Uterus (tissue), 4 donors: ENCODE measurements around the gene GPX7. TPM values are rescaled to one million over a fixed set of nuclear protein-coding genes. Genes with fewer than 3 reads are reported as not detected.

Experiments used
- DNase-seq, 2 donors: peaks; one replicate each; pipeline ENCODE4 v3.0.0-alpha.2; 2019 to 2020
- H3K27ac ChIP-seq, 2 donors: fragments of 200-600 bp; sonication (generic); 1 replicate in 1 of 2; 2 replicates in 1 of 2; pipeline ENCODE4 v1.5.1; 2016 to 2018
- H3K27me3 ChIP-seq, 2 donors: fragments of 200-600 bp; sonication (generic); one replicate each; pipeline ENCODE4 v1.5.1; 2018 to 2019; ENCODE audit warnings: control low read depth in 1 of 2
- H3K36me3 ChIP-seq, 2 donors: fragments of 200-600 bp; sonication (generic); one replicate each; pipeline ENCODE4 v1.5.1; 2019; ENCODE audit warnings: control low read depth in 1 of 2
- H3K4me1 ChIP-seq, 2 donors: fragments of 200-600 bp; sonication (generic); one replicate each; pipeline ENCODE4 v1.5.1; 2018 to 2019; ENCODE audit warnings: control low read depth in 1 of 2
- H3K4me3 ChIP-seq, 2 donors: fragments of 200-600 bp; sonication (generic); 1 replicate in 1 of 2; 2 replicates in 1 of 2; pipeline ENCODE4 v1.5.1; 2018 to 2019; ENCODE audit warnings: mild to moderate bottlenecking in 1 of 2
- H3K9me3 ChIP-seq, 2 donors: fragments of 200-600 bp; sonication (generic); one replicate each; pipeline ENCODE4 v1.5.1; 2019; ENCODE audit warnings: control low read depth in 1 of 2
- POLR2A ChIP-seq, 2 donors: fragments of 450-650 bp; IDR thresholded peaks; one replicate each; pipeline ENCODE4 v1.6.1; 2016; ENCODE audit warnings: antibody characterized with exemption in 2 of 2, mild to moderate bottlenecking in 1 of 2, moderate library complexity in 1 of 2
- intact Hi-C: fragments of 100-400 bp; cut with DNase I; formaldehyde crosslinking; loops from one replicate; pipeline ENCODE4 v1.15.1; 2023; ENCODE audit warnings: low total_unique reads
- total RNA-seq, 4 donors: library from RNA; depleted of rRNA in 3 of 4; stranded (reverse); fragments of >200 nt in 3 of 4; gene quantifications; one replicate each; pipeline versions ENCODE4 v1.1.0 to v1.2.4, GENCODE V29; 2014 to 2023
- TF ChIP-seq, protein P1 (sequence below), 4 experiments: fragments of 200-600 bp in 2 of 4; fragments of 450-650 bp in 2 of 4; sonication (generic) in 2 of 4; IDR thresholded peaks; one replicate each; pipeline ENCODE4 v1.5.1; 2016 to 2019; ENCODE audit warnings: antibody characterized with exemption in 4 of 4, mild to moderate bottlenecking in 2 of 4, moderate library complexity in 1 of 4
- donor health status: DM: yes; HTN: yes; CAD: no.

The GPX7 gene
- total RNA-seq, 4 donors from 2014 or later, result 1.8 to 125 (median 9.6) TPM

GRCh38 chr1:52554756-52555155 lies 47.4 kb upstream of the GPX7 start:
- H3K4me3 ChIP-seq, result no peak overlapping the region
- DNase-seq, result no peak
- TF ChIP-seq, protein P1, sequence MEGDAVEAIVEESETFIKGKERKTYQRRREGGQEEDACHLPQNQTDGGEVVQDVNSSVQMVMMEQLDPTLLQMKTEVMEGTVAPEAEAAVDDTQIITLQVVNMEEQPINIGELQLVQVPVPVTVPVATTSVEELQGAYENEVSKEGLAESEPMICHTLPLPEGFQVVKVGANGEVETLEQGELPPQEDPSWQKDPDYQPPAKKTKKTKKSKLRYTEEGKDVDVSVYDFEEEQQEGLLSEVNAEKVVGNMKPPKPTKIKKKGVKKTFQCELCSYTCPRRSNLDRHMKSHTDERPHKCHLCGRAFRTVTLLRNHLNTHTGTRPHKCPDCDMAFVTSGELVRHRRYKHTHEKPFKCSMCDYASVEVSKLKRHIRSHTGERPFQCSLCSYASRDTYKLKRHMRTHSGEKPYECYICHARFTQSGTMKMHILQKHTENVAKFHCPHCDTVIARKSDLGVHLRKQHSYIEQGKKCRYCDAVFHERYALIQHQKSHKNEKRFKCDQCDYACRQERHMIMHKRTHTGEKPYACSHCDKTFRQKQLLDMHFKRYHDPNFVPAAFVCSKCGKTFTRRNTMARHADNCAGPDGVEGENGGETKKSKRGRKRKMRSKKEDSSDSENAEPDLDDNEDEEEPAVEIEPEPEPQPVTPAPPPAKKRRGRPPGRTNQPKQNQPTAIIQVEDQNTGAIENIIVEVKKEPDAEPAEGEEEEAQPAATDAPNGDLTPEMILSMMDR (IDR thresholded peaks at IDR 0.05), result no peak
- no peak for TF ChIP-seq POLR2A (IDR thresholded peaks at IDR 0.05)
- intact Hi-C loops, result no loop called here
- no peaks in the 10 kb centered on the region for H3K36me3 ChIP-seq
- no peaks in the 10 kb centered on the region for H3K9me3 ChIP-seq
- peak overlapping the region; percentile 91 to 92 for H3K27ac ChIP-seq
- H3K4me1 ChIP-seq, result no peaks in the 10 kb centered on the region
- no peaks in the 10 kb centered on the region for H3K27me3 ChIP-seq

GRCh38 chr1:52556641-52557360 lies 45.4 kb upstream of the GPX7 start:
- H3K9me3 ChIP-seq, result no peaks in the 10 kb centered on the region
- H3K36me3 ChIP-seq, result no peaks in the 10 kb centered on the region
- intact Hi-C loops, result no loop called here
- no peaks in the 10 kb centered on the region for H3K27me3 ChIP-seq
- no peak overlapping the region for H3K4me3 ChIP-seq
- TF ChIP-seq, protein P1 (IDR thresholded peaks at IDR 0.05), result no peak
- no peak for TF ChIP-seq POLR2A (IDR thresholded peaks at IDR 0.05)
- H3K4me1 ChIP-seq, result no peaks in the 10 kb centered on the region
- H3K27ac ChIP-seq, result no peak overlapping the region
- no peak for DNase-seq

DNA sequence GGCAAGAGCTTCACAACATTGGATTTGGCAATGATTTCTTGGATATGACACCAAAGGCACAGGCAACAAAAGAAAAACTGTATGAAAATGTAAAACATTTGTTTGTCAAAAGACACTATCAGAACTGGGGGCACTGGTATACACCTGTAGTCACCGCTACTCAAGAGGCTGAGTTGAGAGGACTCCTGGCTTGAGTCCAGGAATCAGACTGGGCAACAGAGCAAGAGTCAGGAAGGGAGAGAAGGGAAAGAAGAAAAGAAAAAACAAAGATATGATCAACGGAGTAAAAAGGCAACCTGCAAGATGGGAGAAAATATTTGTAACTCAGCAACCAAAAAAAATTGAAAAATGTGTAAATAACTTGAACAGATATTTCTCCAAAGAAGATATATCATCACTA lies 43.2 kb upstream of the GPX7 start:
- no peaks in the 10 kb centered on the region for H3K27me3 ChIP-seq
- no peaks in the 10 kb centered on the region for H3K36me3 ChIP-seq
- no peak overlapping the region for H3K4me3 ChIP-seq
- intact Hi-C loops, result no loop called here
- TF ChIP-seq POLR2A (IDR thresholded peaks at IDR 0.05), result no peak
- TF ChIP-seq, protein P1 (IDR thresholded peaks at IDR 0.05), result no peak
- no peak for DNase-seq
- H3K9me3 ChIP-seq, result no peaks in the 10 kb centered on the region
- no peaks in the 10 kb centered on the region for H3K4me1 ChIP-seq
- H3K27ac ChIP-seq, result no peak overlapping the region

GRCh38 chr1:52559875-52560274 lies 42.3 kb upstream of the GPX7 start:
- no peaks in the 10 kb centered on the region for H3K27me3 ChIP-seq
- intact Hi-C loops, result no loop called here
- no peak for TF ChIP-seq POLR2A (IDR thresholded peaks at IDR 0.05)
- TF ChIP-seq, protein P1 (IDR thresholded peaks at IDR 0.05), result no peak

DNA sequence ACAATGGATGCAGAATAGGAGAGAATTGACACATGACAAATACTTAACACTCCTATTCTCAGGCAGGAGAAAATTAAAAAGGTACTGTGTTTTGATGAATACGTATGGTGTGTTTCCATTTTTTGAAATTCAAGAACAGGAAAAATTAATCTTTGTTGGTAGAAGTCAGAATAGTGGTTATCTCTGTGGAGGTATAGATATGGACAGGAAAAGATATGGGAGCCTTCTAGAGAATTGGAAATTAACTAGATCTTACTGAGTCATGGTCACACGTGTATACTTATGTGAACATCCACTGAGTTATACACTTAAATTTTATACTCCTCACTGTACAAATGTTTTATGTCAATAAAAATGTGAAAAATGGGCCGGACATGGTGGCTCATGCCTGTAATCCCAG lies 39.4 kb upstream of the GPX7 start:
- Histone ChIP-seq H3K36me3 (no peaks in the 10 kb centered on the region), H3K4me1 (no peaks in the 10 kb centered on the region), H3K4me3 (no peak overlapping the region), H3K9me3 (no peaks in the 10 kb centered on the region), H3K27me3 (no peaks in the 10 kb centered on the region), H3K27ac (no peak overlapping the region)
- DNase-seq, result no peak
- TF ChIP-seq, protein P1 (IDR thresholded peaks at IDR 0.05), result no peak
- TF ChIP-seq POLR2A (IDR thresholded peaks at IDR 0.05), result no peak
- intact Hi-C loops, result no loop called here

More at GRCh38 chr1:52559875-52560274, 42.3 kb upstream of the GPX7 start:
- no peaks in the 10 kb centered on the region for H3K4me1 ChIP-seq
- H3K27ac ChIP-seq, result no peak overlapping the region
- no peak overlapping the region for H3K4me3 ChIP-seq
- DNase-seq, result no peak
- H3K9me3 ChIP-seq, result no peaks in the 10 kb centered on the region
- H3K36me3 ChIP-seq, result no peaks in the 10 kb centered on the region
